ENCODE measurements around the gene RRP1B.

The RRP1B gene

DNA sequence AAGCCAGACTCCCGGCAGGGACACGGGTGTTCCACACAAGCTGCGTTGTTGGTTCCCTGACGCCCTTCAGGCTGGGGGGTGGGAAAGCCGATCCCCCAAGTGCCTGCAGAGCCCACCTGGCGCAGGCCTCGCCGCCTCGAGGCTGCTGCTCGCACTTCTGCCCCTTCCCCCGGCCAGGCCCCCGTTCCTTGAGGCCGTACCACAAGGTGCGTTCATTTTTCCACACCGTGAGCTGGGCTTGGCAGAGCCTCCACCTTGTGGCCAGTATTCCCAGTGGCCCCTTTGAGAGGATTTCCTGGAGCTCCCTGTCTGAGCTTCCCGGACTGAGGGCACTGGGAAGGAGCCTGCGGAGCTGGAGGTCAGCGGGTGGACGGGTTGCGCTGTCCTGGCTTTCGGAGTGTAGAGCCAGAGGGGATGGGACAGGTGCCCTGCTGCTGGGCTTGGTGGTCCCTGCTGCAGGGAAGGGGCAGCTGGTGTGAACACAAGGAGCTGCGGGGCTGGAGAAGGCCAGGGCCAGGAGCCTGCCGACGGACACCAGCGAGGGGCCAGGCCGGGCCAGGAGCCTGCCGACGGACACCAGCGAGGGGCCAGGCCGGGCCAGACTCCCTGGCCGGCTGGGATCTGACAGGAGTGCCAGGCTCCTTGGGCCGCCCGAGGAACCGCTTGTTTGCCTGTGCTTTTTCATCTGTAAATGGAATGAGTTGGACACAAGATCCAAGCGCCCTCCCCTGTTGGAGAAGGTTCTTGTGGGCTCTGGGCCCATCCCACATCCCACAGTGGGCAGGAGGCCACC, 78.0 kb downstream of the RRP1B start:
- Histone ChIP-seq H3K4me1 (ENCODE audit: insufficient read depth, low read length) (no peaks in the 10 kb centered on the region), H3K9me3 (ENCODE audit: control insufficient read depth, insufficient read depth, low read length) (no peaks in the 10 kb centered on the region), H3K9ac (ENCODE audit: low read depth, low read length) (no peak overlapping the region), H3K36me3 (ENCODE audit: insufficient read depth, low read length) (peaks cover 8% of the 10 kb centered on the region; the same call in 1 of the 2 replicates)

DNA sequence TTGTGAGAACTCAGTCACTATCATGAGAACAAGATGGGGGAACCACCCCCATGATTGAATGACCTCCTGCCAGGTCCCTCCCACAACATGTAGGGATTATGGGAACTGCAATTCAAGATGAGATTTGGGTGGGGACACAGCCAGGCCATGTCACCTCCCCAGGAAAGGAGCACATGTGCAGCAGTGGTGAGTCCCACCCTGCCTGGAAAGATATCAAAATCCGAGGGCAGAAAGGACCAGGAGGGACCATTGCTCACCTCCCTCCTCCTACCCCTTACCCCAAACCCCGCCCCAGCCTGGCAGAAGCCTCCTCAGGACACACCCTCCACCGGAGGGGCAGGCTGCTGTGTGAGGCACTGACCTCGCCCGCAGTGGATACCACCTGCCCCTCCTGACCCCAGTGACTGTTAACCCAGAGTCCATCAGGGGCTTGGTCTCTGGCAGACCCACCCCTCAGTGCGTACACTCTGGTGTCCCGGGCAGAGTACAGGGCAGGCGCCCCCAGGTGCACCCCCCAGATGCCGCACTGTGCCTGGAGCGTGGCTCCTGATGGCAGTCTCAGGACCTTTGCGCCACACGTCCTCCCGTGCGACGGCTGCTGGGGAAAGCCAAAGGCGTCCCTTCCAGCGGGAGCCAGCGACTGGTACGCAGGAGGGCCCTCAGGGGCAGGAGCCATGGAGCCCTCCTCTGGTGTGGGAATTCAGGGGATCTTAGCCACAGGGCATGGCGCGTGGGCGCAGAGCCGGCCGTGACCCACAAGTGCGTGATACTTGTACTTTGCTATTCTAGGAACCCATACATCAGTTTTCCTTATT, 80.5 kb downstream of the RRP1B start:
- Histone ChIP-seq H3K9me3 (ENCODE audit: control insufficient read depth, insufficient read depth, low read length) (no peaks in the 10 kb centered on the region), H3K36me3 (ENCODE audit: insufficient read depth, low read length) (peaks cover 8% of the 10 kb centered on the region; the same call in 1 of the 2 replicates), H3K4me1 (ENCODE audit: insufficient read depth, low read length) (no peaks in the 10 kb centered on the region), H3K9ac (ENCODE audit: low read depth, low read length) (no peak overlapping the region; the same call in 1 of the 2 replicates)

DNA sequence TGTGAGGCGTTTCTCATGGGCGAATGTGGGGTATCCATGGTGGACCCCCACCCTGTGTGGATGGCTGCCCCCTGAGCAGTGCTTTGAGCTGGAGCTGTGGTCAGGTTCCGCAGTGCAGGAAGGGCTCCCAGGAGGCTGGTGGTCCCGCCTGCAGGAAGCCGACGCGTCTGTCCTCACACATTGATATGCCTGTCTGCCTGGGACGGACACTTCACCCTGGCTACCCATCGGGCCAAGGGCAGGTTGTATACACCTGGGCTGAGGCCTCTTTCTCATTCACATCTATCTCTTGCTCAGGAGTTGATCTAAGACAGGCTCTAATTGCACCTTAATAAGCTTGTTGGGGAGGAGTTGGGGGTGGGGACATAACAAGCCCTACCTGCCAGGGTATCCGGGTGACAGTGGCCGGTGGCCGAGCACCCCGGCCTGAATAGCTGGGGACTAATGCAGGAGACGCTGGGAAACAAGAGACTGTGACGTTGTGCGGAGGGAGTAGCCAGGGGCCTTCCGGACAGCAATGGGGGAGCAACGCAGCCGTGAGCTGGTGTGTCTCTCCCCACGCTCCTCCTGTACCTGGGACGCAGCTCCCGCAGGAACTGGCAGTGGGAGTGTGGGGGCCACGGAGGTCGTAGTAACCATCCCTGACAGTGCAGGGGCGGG, 81.3 kb downstream of the RRP1B start:
- Histone ChIP-seq H3K9ac (ENCODE audit: low read depth, low read length) (peak overlapping the region; percentile 2; the same call in 1 of the 2 replicates), H3K36me3 (ENCODE audit: insufficient read depth, low read length) (peaks cover 5% of the 10 kb centered on the region), H3K9me3 (ENCODE audit: control insufficient read depth, insufficient read depth, low read length) (no peaks in the 10 kb centered on the region), H3K4me1 (ENCODE audit: insufficient read depth, low read length) (no peaks in the 10 kb centered on the region)

DNA sequence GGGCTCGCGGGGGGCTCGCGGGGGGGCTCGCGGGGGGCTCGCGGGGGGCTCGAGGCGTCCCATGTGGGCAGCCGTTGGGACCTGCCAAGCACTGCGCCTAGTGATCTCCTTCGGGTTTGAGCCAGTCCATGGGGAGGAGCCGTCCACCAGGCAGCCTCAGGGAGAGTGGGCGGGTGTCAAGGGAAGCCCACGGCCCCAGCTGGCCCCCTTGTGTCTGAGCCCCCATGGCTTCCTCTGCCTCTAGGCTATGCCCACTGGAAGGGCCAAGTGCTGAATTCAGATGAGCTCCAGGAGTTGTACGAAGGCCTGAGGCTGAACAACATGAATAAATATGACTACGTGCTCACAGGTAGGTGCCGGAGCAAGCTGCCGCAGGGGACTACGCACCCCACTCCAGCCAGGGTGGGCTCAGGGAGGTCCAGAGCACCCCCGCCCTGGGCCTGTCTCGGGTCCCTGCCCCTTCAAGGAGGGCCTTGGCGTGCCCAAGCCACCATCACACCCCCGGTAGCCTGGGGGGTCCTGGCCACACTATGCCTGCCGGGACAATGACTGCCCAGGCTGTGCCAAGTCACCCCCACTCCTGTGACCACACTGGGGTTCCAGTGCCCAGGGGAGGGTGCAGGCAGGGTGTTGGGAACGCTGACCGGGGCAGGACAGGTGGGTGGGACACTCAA, 82.2 kb downstream of the RRP1B start:
- Histone ChIP-seq H3K9me3 (ENCODE audit: control insufficient read depth, insufficient read depth, low read length) (no peaks in the 10 kb centered on the region), H3K36me3 (ENCODE audit: insufficient read depth, low read length) (peaks cover 5% of the 10 kb centered on the region), H3K4me1 (ENCODE audit: insufficient read depth, low read length) (no peaks in the 10 kb centered on the region), H3K9ac (ENCODE audit: low read depth, low read length) (no peak overlapping the region)

DNA sequence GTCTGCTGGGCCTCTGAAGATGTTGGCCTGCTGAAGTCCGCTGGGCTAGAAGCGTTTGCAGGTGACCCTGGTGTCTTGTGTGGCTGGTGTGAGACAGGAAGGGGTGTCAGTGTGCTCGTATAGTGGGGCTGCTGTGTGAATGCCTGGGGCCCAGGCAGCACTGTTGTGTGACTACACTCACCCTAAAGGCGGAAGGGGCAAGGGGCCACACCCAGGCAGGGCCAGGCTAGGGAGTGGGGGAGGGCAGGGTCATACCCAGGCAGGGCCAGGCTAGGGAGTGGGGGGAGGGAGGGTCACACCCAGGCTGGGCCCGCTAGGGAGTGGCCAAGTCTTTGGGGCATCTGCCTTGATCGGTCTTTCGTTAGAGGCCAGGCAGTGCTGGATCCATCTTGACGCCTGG, 84.6 kb downstream of the RRP1B start:
- Histone ChIP-seq H3K9me3 (ENCODE audit: control insufficient read depth, insufficient read depth, low read length) (no peaks in the 10 kb centered on the region), H3K9ac (ENCODE audit: low read depth, low read length) (no peak overlapping the region), H3K36me3 (ENCODE audit: insufficient read depth, low read length) (peaks cover 5% of the 10 kb centered on the region), H3K4me1 (ENCODE audit: insufficient read depth, low read length) (no peaks in the 10 kb centered on the region)

DNA sequence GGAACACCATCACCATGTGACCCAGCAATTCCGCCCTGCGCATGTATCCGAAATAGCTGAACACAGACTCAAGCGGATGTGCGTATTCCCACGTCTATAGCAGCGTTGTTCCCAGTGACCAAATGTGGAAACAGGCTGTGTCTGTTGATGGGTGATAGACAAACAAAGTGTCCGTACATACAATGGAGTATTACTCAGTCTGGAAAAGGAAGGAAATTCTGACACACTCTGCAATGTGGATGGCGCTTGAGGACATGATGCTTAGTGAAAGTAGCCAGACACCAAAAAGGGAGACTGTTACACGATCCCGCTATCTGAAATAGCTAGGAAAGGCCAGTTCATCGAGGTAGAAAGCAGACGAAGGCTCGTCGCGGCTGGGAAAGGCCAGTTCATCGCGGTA, 85.4 kb downstream of the RRP1B start:
- Histone ChIP-seq H3K36me3 (ENCODE audit: insufficient read depth, low read length) (peaks cover 5% of the 10 kb centered on the region), H3K9ac (ENCODE audit: low read depth, low read length) (no peak overlapping the region), H3K9me3 (ENCODE audit: control insufficient read depth, insufficient read depth, low read length) (no peaks in the 10 kb centered on the region), H3K4me1 (ENCODE audit: insufficient read depth, low read length) (no peaks in the 10 kb centered on the region)
